Esophagus muscularis mucosa (tissue), 4 donors: ENCODE results near the gene KL. TPM values are rescaled to one million over a fixed set of nuclear protein-coding genes. Genes with fewer than 3 reads are reported as not detected.

Source experiments
- DNase-seq: peaks from one replicate; pipeline ENCODE4 v3.0.0-alpha.2; 2017; ENCODE audit errors: extremely low spot score
- H3K27ac ChIP-seq, 4 donors: fragments of 200-600 bp; sonication (generic); replicated peaks in 1 of 4; 1 replicate in 3 of 4; 2 replicates in 1 of 4; pipeline ENCODE4 v1.5.1; 2016 to 2019; ENCODE audit warnings: mild to moderate bottlenecking in 1 of 4
- H3K27me3 ChIP-seq, 4 donors: fragments of 200-600 bp; sonication (generic); one replicate each; pipeline versions ENCODE4 v1.5.1 to v1.6.0; 2016 to 2019
- H3K36me3 ChIP-seq, 4 donors: fragments of 200-600 bp; sonication (generic); one replicate each; pipeline ENCODE4 v1.5.1; 2016 to 2019
- H3K4me1 ChIP-seq, 4 donors: fragments of 200-600 bp; sonication (generic); one replicate each; pipeline ENCODE4 v1.5.1; 2016 to 2019
- H3K4me3 ChIP-seq, 4 donors: fragments of 200-600 bp; sonication (generic); 1 replicate in 2 of 4; 2 replicates in 2 of 4; pipeline ENCODE4 v1.5.1; 2016 to 2019; ENCODE audit warnings: mild to moderate bottlenecking in 4 of 4, moderate library complexity in 1 of 4
- H3K9me3 ChIP-seq, 4 donors: fragments of 200-600 bp; sonication (generic); 1 replicate in 3 of 4; 2 replicates in 1 of 4; pipeline ENCODE4 v1.5.1; 2016 to 2019
- EP300 ChIP-seq: sonication (generic); formaldehyde crosslinking; IDR thresholded peaks from one replicate; pipeline ENCODE4 v1.6.1; 2017; ENCODE audit warnings: antibody characterized with exemption
- POLR2A ChIP-seq: fragments of 450-650 bp; IDR thresholded peaks from one replicate; pipeline ENCODE4 v1.6.1; 2017; ENCODE audit warnings: antibody characterized with exemption, moderate library complexity, mild to moderate bottlenecking, low read depth
- POLR2AphosphoS5 ChIP-seq, 2 donors: sonication (generic); formaldehyde crosslinking; IDR thresholded peaks; one replicate each; pipeline ENCODE4 v1.6.1; 2017; ENCODE audit warnings: antibody characterized with exemption in 2 of 2
- WGBS: methylation state at CpG from one replicate; pipeline ENCODE4 v1.1.5; 2018; 5-methylcytosine and 5-hydroxymethylcytosine counted together
- intact Hi-C: fragments of 100-400 bp; cut with DNase I; formaldehyde crosslinking; loops from one replicate; pipeline ENCODE4 v1.15.1; 2023
- total RNA-seq, 4 donors: library from RNA; depleted of rRNA; stranded (reverse); fragments of >200 nt; gene quantifications; one replicate each; pipeline versions ENCODE4 v1.1.0 to v1.2.1, GENCODE V29; 2016
- TF ChIP-seq, protein P1 (sequence below), 3 experiments: fragments of 200-600 bp in 2 of 3; fragments of 450-650 bp in 1 of 3; sonication (generic) in 2 of 3; IDR thresholded peaks; one replicate each; pipeline ENCODE4 v1.5.1; 2017 to 2019; ENCODE audit warnings: antibody characterized with exemption in 3 of 3, mild to moderate bottlenecking in 2 of 3, moderate library complexity in 1 of 3

The KL gene
- total RNA-seq: 1 to 10 TPM; 3.7 to 6.7 (median 5.5) TPM

DNA sequence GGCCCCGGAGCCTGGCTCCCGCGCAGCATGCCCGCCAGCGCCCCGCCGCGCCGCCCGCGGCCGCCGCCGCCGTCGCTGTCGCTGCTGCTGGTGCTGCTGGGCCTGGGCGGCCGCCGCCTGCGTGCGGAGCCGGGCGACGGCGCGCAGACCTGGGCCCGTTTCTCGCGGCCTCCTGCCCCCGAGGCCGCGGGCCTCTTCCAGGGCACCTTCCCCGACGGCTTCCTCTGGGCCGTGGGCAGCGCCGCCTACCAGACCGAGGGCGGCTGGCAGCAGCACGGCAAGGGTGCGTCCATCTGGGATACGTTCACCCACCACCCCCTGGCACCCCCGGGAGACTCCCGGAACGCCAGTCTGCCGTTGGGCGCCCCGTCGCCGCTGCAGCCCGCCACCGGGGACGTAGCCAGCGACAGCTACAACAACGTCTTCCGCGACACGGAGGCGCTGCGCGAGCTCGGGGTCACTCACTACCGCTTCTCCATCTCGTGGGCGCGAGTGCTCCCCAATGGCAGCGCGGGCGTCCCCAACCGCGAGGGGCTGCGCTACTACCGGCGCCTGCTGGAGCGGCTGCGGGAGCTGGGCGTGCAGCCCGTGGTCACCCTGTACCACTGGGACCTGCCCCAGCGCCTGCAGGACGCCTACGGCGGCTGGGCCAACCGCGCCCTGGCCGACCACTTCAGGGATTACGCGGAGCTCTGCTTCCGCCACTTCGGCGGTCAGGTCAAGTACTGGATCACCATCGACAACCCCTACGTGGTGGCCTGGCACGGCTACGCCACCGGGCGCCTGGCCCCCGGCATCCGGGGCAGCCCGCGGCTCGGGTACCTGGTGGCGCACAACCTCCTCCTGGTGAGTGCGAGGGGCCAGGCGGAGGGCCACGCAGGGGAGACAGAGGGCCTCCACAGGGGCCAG is at the start of gene KL:
Gene KL (plus strand): TSS at position 10 of the 909 bp plus-strand sequence. CDS start 18 bp downstream, at position 28.
- DNase-seq: no peak
- no peak for TF ChIP-seq POLR2A
- TF ChIP-seq, protein P1, sequence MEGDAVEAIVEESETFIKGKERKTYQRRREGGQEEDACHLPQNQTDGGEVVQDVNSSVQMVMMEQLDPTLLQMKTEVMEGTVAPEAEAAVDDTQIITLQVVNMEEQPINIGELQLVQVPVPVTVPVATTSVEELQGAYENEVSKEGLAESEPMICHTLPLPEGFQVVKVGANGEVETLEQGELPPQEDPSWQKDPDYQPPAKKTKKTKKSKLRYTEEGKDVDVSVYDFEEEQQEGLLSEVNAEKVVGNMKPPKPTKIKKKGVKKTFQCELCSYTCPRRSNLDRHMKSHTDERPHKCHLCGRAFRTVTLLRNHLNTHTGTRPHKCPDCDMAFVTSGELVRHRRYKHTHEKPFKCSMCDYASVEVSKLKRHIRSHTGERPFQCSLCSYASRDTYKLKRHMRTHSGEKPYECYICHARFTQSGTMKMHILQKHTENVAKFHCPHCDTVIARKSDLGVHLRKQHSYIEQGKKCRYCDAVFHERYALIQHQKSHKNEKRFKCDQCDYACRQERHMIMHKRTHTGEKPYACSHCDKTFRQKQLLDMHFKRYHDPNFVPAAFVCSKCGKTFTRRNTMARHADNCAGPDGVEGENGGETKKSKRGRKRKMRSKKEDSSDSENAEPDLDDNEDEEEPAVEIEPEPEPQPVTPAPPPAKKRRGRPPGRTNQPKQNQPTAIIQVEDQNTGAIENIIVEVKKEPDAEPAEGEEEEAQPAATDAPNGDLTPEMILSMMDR (IDR thresholded peaks at IDR 0.05): peak in 2 of 3 experiments; percentile 2 to 20
- TF ChIP-seq POLR2AphosphoS5 (IDR thresholded peaks at IDR 0.05): no peak
- TF ChIP-seq EP300: no peak
- Histone ChIP-seq H3K27ac (peak within 1 kb of the TSS; percentile 72 to 82 (median 76)), H3K9me3 (no peaks in the 10 kb centered on the region), H3K4me1 (peaks cover 4 to 24% (median 16%) of the 10 kb centered on the region in 4 donors), H3K36me3 (no peaks in the 10 kb centered on the region), H3K4me3 (peak within 1 kb of the TSS; percentile 63 to 73 (median 66)), H3K27me3 (no peaks in the 10 kb centered on the region)
- intact Hi-C loops: no loop called here
- WGBS: 0% methylated on average over 1 of the region's 106 CpGs

DNA sequence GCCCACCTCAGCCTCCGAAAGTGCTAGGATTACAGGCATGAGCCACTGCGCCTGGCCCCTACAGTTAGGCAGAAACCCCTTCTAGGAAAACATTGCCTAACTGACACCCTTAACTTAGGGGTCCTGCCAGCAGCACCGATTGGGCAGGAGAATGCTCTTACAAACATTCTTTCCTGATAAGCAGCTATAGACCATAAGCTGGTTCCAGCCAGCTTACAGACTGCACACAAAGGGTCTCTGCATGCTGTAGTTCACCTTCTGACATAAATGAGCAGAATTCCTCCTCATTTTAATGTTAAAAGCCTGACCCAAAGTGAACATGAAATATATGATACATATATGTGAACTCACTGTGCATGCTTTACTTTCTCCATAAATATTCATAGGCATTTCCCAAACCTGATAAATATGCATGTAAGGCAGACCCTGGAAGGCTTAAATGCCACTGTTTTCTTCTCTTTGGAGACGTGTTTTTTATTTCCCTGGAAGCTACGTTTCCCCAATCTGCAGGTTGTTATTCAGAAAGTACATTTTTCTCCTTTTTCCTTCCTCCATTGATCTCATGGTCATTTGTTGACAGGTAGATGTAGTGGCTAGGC is 48.5 kb upstream of the KL start:
- TF ChIP-seq POLR2A (no peak), POLR2AphosphoS5 (IDR thresholded peaks at IDR 0.05) (no peak), EP300 (no peak)
- TF ChIP-seq, protein P1 (IDR thresholded peaks at IDR 0.05): no peak
- Histone ChIP-seq H3K27me3 (no peaks in the 10 kb centered on the region), H3K36me3 (no peaks in the 10 kb centered on the region), H3K4me3 (no peak overlapping the region), H3K27ac (no peak overlapping the region), H3K4me1 (peaks cover 0 to 15% (median 0%) of the 10 kb centered on the region in 4 donors), H3K9me3 (no peaks in the 10 kb centered on the region)
- WGBS: 88% methylated on average over 4 of the region's 5 CpGs
- intact Hi-C loops: no loop called here
- no peak for DNase-seq

DNA sequence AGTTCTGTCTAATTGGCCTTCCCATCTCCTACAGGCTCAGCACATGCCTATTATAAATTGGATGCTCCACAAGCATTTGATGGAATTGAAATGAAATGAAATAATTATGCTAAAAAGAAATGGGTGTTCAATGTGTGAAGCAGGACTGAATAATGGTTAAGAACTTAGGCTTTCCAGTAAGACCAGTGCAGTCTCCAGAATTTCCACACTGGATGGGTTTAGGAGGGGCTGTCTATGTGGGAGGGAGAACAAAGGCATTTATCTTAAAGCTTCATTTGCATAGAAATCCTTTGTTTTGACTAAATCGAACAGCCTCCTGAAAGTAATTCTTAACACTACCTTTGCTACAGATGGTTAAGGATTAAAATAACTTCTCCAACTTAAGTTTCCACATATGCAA is 47.9 kb upstream of the KL start:
- Histone ChIP-seq H3K4me1 (peaks cover 0 to 15% (median 0%) of the 10 kb centered on the region in 4 donors), H3K27me3 (no peaks in the 10 kb centered on the region), H3K4me3 (no peak overlapping the region), H3K9me3 (no peaks in the 10 kb centered on the region), H3K27ac (no peak overlapping the region), H3K36me3 (no peaks in the 10 kb centered on the region)
- WGBS: 75% methylated on average over 1 of the region's 1 CpG
- TF ChIP-seq POLR2A (no peak), POLR2AphosphoS5 (IDR thresholded peaks at IDR 0.05) (no peak), EP300 (no peak)
- TF ChIP-seq, protein P1 (IDR thresholded peaks at IDR 0.05): no peak
- DNase-seq: no peak
- intact Hi-C loops: no loop called here

DNA sequence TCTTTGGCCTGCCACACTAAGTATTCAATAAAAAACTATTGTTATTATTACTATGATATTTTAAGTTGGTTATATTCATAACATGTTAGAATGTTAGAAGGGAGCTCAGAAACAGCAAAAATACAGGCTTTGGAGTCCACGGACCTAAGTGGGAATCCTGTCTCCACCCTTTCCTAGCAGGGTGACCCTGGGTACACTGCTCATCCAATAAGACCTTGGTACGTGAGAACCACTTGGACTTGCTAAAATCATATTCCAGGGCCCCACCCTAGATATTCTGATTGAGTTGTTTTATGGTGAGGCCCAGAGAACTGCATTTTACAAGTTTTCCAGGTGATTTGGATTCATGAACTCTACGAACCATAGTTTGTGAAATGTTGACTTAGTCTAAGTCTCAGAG is 47.4 kb upstream of the KL start:
- 41% methylated on average over 3 of the region's 3 CpGs for WGBS
- no peak for DNase-seq
- Histone ChIP-seq H3K27ac (peak overlapping the region in 2 of 4 donors; percentile 56 to 64), H3K4me3 (no peak overlapping the region), H3K9me3 (no peaks in the 10 kb centered on the region), H3K4me1 (peaks cover 0 to 15% (median 0%) of the 10 kb centered on the region in 4 donors), H3K36me3 (no peaks in the 10 kb centered on the region), H3K27me3 (no peaks in the 10 kb centered on the region)
- TF ChIP-seq EP300: no peak
- TF ChIP-seq POLR2AphosphoS5 (IDR thresholded peaks at IDR 0.05): no peak
- TF ChIP-seq POLR2A: no peak
- TF ChIP-seq, protein P1 (IDR thresholded peaks at IDR 0.05): no peak
- intact Hi-C loops: no loop called here
